Astrocyte of the hippocampus (primary cell): ENCODE measurements around the gene LBHD2.
A peak's percentile ranks its signal among the peaks of the same experiment; 100 is the strongest.
"Not testable (repeated sequence)": the region's sequence is repeated elsewhere in the genome, so short reads cannot be mapped to it uniquely, and the experiment has no call there.

Source experiments
- DNase-seq: peaks from one replicate; pipeline ENCODE4 v3.0.0; 2011; ENCODE audit warnings: low read depth, low spot score

LBHD2 gene

GRCh38 chr14:103104654-103105452 is 20.8 kb downstream of the LBHD2 start:
- DNase-seq: peak; percentile 75

- DNase-seq: no peak
Measured at GRCh38 chr14:103105580-103106150, 21.7 kb downstream of the LBHD2 start.

- DNase-seq: no peak
Measured at GRCh38 chr14:103107455-103107854, 23.4 kb downstream of the LBHD2 start.

- DNase-seq: no peak
Measured at GRCh38 chr14:103107941-103108748, 24.1 kb downstream of the LBHD2 start.

- DNase-seq: peak; percentile 50
Measured at GRCh38 chr14:103108749-103109207, 24.8 kb downstream of the LBHD2 start.

GRCh38 chr14:103109535-103110441 is 25.8 kb downstream of the LBHD2 start:
- DNase-seq: peak; percentile 85

- DNase-seq: peak; percentile 58
Measured at GRCh38 chr14:103110681-103111231, 26.7 kb downstream of the LBHD2 start.

GRCh38 chr14:103111232-103111868 is 27.3 kb downstream of the LBHD2 start:
- DNase-seq: no peak

- DNase-seq: no peak
Measured at GRCh38 chr14:103112400-103113243, 28.6 kb downstream of the LBHD2 start.

GRCh38 chr14:103113303-103113702 is 29.3 kb downstream of the LBHD2 start:
- DNase-seq: no peak

GRCh38 chr14:103113774-103114173 is 29.8 kb downstream of the LBHD2 start:
- DNase-seq: no peak

GRCh38 chr14:103115086-103115679 is 31.2 kb downstream of the LBHD2 start:
- DNase-seq: not testable (repeated sequence)

- no peak for DNase-seq
Measured at GRCh38 chr14:103115845-103116572, 32.0 kb downstream of the LBHD2 start.

GRCh38 chr14:103116636-103117035 is 32.6 kb downstream of the LBHD2 start:
- DNase-seq: no peak

GRCh38 chr14:103117499-103117898 is 33.5 kb downstream of the LBHD2 start:
- DNase-seq: not testable (repeated sequence)

- no peak for DNase-seq
Measured at GRCh38 chr14:103118018-103118662, 34.1 kb downstream of the LBHD2 start.

- DNase-seq: no peak
Measured at GRCh38 chr14:103118663-103119404, 34.8 kb downstream of the LBHD2 start.
